ENCODE data around the gene SMOC2. TPM values are rescaled to one million over a fixed set of nuclear protein-coding genes. Genes with fewer than 3 reads are reported as not detected.

SMOC2 gene
- total and polyA plus RNA-seq, 2 of the 13 experiments (the other 11 are each of a cell fraction or from before 2014, with no cell fraction given) = not detected

DNA sequence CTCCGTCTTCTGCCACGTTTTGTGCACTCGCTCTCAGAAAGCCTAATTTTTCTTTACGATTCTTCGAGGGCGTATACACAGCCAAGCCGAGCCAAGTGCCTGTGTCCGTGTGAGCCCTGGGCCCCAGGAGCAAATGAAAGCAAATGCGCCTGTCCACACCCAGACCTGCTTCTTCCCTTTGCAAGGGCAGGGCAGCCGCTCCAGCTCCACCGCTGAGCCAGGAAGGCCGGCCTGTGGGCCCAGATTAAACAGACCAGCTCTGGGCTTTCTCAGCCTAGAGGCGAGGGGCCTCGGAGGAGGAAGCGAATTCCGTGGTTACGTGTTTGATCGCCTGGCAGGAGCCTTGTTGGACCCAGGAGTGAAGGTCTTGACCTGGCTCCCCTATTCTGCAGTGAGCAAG, 184.6 kb downstream of the SMOC2 start:
- DNase-seq (ENCODE audit: low spot score) (no peak), ATAC-seq (no peak), FAIRE-seq (no peak)
- ChIA-PET POLR2A (no interaction called here), CTCF (ENCODE audit: low intra/inter-chr PET ratio, low total read pairs) (no interaction called here)
- BruUV-seq (replicated peaks) = no TSS peak
- Histone ChIP-seq H2AFZ (ENCODE audit: low read length) (no peak overlapping the region), H3K4me2 (ENCODE audit: low read depth, low read length) (no peak overlapping the region), H3K79me2 (ENCODE audit: insufficient read depth, low read length) (no peaks in the 10 kb centered on the region), H3K9me3 (ENCODE audit: low read length) (peaks cover 5% of the 10 kb centered on the region; the same call in 1 of the 2 replicates), H3K27ac (ENCODE audit: extremely low read length, insufficient read depth, low read length) (no peak overlapping the region), H3K4me3 (replicated peaks in 1 of 3; ENCODE audit: insufficient read depth in 1 of 3, low read depth in 2 of 3, low read length in 3 of 3) (no peak overlapping the region), H3K27me3 (ENCODE audit: control insufficient read depth in 1 of 2, insufficient read depth in 2 of 2, low read length in 2 of 2) (peaks cover 2 to 43% of the 10 kb centered on the region in 2 experiments), H3K9ac (ENCODE audit: insufficient read depth, low read depth, low read length) (no peak overlapping the region), H3K4me1 (ENCODE audit: insufficient read depth, low read length) (no peaks in the 10 kb centered on the region), H3K36me3 (replicated peaks in 1 of 2; ENCODE audit: control insufficient read depth in 1 of 2, insufficient read depth in 2 of 2, low read length in 2 of 2) (no peaks in the 10 kb centered on the region), H4K20me1 (ENCODE audit: insufficient read depth, low read length) (no peaks in the 10 kb centered on the region)
- 42% methylated on average over 18 of the region's 18 CpGs for WGBS (ENCODE audit: low lambda C conversion rate)
- intact Hi-C loops (cut with micrococcal nuclease; ENCODE audit: unreplicated experiment) = no loop called here
- in situ Hi-C loops (cut with HindIII; ENCODE audit: extremely low pct_ligation_motif_present, low pct_unique_long_range_greater_than_20kb) = no loop called here
- TF ChIP-seq ZNF430 (CRISPR knock-in tag; IDR thresholded peaks at IDR 0.05) = no peak
- TF ChIP-seq ZSCAN9 (CRISPR knock-in tag; IDR thresholded peaks at IDR 0.05; ENCODE audit: borderline replicate concordance) = no peak
- TF ChIP-seq ZNF780A (CRISPR knock-in tag; IDR thresholded peaks at IDR 0.05) = no peak
- TF ChIP-seq DNMT1 (CRISPR knock-in tag; IDR thresholded peaks at IDR 0.05) = no peak
- TF ChIP-seq, protein P1, sequence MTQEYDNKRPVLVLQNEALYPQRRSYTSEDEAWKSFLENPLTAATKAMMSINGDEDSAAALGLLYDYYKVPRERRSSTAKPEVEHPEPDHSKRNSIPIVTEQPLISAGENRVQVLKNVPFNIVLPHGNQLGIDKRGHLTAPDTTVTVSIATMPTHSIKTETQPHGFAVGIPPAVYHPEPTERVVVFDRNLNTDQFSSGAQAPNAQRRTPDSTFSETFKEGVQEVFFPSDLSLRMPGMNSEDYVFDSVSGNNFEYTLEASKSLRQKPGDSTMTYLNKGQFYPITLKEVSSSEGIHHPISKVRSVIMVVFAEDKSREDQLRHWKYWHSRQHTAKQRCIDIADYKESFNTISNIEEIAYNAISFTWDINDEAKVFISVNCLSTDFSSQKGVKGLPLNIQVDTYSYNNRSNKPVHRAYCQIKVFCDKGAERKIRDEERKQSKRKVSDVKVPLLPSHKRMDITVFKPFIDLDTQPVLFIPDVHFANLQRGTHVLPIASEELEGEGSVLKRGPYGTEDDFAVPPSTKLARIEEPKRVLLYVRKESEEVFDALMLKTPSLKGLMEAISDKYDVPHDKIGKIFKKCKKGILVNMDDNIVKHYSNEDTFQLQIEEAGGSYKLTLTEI (CRISPR knock-in tag; conservative IDR thresholded peaks at IDR 0.05) = no peak
- TF ChIP-seq, protein P2, sequence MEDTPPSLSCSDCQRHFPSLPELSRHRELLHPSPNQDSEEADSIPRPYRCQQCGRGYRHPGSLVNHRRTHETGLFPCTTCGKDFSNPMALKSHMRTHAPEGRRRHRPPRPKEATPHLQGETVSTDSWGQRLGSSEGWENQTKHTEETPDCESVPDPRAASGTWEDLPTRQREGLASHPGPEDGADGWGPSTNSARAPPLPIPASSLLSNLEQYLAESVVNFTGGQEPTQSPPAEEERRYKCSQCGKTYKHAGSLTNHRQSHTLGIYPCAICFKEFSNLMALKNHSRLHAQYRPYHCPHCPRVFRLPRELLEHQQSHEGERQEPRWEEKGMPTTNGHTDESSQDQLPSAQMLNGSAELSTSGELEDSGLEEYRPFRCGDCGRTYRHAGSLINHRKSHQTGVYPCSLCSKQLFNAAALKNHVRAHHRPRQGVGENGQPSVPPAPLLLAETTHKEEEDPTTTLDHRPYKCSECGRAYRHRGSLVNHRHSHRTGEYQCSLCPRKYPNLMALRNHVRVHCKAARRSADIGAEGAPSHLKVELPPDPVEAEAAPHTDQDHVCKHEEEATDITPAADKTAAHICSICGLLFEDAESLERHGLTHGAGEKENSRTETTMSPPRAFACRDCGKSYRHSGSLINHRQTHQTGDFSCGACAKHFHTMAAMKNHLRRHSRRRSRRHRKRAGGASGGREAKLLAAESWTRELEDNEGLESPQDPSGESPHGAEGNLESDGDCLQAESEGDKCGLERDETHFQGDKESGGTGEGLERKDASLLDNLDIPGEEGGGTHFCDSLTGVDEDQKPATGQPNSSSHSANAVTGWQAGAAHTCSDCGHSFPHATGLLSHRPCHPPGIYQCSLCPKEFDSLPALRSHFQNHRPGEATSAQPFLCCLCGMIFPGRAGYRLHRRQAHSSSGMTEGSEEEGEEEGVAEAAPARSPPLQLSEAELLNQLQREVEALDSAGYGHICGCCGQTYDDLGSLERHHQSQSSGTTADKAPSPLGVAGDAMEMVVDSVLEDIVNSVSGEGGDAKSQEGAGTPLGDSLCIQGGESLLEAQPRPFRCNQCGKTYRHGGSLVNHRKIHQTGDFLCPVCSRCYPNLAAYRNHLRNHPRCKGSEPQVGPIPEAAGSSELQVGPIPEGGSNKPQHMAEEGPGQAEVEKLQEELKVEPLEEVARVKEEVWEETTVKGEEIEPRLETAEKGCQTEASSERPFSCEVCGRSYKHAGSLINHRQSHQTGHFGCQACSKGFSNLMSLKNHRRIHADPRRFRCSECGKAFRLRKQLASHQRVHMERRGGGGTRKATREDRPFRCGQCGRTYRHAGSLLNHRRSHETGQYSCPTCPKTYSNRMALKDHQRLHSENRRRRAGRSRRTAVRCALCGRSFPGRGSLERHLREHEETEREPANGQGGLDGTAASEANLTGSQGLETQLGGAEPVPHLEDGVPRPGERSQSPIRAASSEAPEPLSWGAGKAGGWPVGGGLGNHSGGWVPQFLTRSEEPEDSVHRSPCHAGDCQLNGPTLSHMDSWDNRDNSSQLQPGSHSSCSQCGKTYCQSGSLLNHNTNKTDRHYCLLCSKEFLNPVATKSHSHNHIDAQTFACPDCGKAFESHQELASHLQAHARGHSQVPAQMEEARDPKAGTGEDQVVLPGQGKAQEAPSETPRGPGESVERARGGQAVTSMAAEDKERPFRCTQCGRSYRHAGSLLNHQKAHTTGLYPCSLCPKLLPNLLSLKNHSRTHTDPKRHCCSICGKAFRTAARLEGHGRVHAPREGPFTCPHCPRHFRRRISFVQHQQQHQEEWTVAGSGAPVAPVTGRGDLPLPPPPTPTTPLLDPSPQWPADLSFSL (CRISPR knock-in tag; IDR thresholded peaks at IDR 0.05) = no peak
- TF ChIP-seq, protein P3, sequence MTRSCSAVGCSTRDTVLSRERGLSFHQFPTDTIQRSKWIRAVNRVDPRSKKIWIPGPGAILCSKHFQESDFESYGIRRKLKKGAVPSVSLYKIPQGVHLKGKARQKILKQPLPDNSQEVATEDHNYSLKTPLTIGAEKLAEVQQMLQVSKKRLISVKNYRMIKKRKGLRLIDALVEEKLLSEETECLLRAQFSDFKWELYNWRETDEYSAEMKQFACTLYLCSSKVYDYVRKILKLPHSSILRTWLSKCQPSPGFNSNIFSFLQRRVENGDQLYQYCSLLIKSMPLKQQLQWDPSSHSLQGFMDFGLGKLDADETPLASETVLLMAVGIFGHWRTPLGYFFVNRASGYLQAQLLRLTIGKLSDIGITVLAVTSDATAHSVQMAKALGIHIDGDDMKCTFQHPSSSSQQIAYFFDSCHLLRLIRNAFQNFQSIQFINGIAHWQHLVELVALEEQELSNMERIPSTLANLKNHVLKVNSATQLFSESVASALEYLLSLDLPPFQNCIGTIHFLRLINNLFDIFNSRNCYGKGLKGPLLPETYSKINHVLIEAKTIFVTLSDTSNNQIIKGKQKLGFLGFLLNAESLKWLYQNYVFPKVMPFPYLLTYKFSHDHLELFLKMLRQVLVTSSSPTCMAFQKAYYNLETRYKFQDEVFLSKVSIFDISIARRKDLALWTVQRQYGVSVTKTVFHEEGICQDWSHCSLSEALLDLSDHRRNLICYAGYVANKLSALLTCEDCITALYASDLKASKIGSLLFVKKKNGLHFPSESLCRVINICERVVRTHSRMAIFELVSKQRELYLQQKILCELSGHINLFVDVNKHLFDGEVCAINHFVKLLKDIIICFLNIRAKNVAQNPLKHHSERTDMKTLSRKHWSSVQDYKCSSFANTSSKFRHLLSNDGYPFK (CRISPR knock-in tag; IDR thresholded peaks at IDR 0.05; ENCODE audit: borderline replicate concordance) = no peak
- no peak for TF ChIP-seq SPEN (CRISPR knock-in tag; IDR thresholded peaks at IDR 0.05; ENCODE audit: low read depth)
- no peak for TF ChIP-seq ZNF30 (CRISPR knock-in tag; IDR thresholded peaks at IDR 0.05)
- no peak for TF ChIP-seq CCAR2 (optimal IDR thresholded peaks at IDR 0.05; ENCODE audit: low read depth, low read length)
- no peak for TF ChIP-seq EP300 (IDR thresholded peaks at IDR 0.05; ENCODE audit: low read depth in 2 of 2, low read length in 2 of 2)
- TF ChIP-seq EP300 (CRISPR knock-in tag; IDR thresholded peaks at IDR 0.05; ENCODE audit: borderline replicate concordance) = no peak
- TF ChIP-seq, protein P4, sequence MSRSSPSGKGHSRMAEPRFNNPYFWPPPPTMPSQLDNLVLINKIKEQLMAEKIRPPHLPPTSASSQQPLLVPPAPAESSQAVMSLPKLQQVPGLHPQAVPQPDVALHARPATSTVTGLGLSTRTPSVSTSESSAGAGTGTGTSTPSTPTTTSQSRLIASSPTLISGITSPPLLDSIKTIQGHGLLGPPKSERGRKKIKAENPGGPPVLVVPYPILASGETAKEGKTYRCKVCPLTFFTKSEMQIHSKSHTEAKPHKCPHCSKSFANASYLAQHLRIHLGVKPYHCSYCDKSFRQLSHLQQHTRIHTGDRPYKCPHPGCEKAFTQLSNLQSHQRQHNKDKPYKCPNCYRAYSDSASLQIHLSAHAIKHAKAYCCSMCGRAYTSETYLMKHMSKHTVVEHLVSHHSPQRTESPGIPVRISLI (CRISPR knock-in tag; IDR thresholded peaks at IDR 0.05; ENCODE audit: borderline replicate concordance) = no peak

Data from HepG2 (cell line).